ENCODE data around the gene CAV3.
"Not testable (repeated sequence)": the region's sequence is repeated elsewhere in the genome, so short reads cannot be mapped to it uniquely, and the experiment has no call there.

Gene CAV3

GRCh38 chr3:8733332-8734094 is at the start of gene CAV3:
CAV3 (plus strand) TSS chr3:8733802; CDS start chr3:8733877, 75 bp downstream.
- no peak for DNase-seq (ENCODE audit: low spot score)

DNA sequence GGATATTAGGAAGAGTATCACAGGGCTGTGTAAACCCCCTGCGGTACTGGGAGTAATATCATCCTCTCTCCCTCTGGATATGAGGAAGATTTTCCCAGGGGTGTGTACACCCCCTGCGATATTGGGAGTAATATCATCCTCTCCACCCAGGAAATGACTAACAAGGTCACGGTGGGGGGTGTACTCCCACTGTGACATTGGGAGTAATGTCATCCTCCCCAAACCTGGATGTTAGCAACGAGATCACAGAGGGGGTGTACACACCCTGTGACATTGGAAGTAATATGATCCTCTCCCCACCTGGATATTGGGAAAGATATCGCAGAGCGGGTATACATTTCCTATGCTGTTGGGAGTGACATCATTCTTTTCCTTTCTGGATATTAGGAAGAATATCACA is 48.6 kb upstream of the CAV3 start:
- not testable (repeated sequence) for DNase-seq (ENCODE audit: low spot score)

GRCh38 chr3:8691295-8691694 is 42.3 kb upstream of the CAV3 start:
- DNase-seq (ENCODE audit: low spot score), result not testable (repeated sequence)

DNA sequence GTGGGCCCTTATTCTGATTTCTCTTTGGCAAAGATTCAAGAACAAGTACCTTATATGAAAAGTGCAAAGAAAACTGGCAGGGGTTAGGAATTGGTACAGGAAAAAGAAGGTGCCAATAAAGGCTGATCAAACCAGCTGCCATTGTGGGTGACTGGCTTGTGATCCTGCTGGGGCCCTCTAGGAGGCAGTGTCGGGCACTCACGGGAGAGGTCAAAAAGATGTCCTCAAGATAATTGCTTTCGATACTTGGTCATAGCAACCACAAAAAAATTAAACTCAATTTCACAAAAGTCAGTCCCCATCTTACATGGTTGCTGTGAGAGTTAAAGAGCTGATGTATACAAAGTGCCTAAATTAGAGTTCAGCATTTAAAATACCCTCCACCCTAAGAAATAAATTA is 31.0 kb upstream of the CAV3 start:
- DNase-seq (ENCODE audit: low spot score), result no peak

DNA sequence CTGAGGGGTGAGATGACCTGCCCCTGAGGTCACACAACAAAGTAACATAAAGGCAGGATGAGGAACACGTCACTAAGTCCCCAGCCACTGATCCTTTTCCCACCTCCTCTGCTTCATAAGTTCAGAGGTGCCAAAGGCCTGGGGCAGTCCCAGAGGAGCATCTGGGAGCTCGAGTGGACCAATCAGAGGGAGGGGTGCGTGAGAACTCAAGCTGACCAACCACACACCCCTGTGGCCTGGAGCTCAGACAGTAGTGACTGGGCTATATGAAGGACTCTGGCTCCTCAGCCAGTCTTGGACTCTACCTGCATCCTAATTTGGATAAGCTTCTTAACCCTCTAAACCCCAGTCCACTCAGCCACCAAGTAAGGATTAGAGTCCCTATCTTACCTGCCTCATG is 28.0 kb upstream of the CAV3 start:
- no peak for DNase-seq (ENCODE audit: low spot score)

DNA sequence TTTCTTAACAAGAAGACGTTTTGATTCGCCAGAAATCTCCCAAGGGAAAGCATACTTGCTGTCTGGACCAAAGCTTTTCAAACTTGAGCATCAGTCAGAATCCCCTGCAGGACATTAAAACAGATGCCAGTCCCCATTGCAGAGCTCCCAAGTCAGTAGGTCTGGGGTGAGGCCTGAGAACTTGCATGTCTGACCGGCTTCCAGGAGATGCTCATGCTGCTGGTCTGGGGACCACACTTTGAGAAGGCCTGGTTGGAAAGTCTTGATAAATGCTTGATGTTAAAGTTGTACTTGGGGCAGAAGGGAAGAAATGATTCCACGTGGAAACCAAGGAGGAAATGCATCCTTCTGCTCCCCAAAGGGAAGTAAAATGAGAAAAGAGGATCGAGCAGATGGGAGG is 24.3 kb upstream of the CAV3 start:
- DNase-seq (ENCODE audit: low spot score), result no peak

GRCh38 chr3:8709801-8710507 is 23.6 kb upstream of the CAV3 start:
- DNase-seq (ENCODE audit: low spot score), result no peak

GRCh38 chr3:8712045-8712907 is 21.3 kb upstream of the CAV3 start:
- no peak for DNase-seq (ENCODE audit: low spot score)

- DNase-seq (ENCODE audit: low spot score), result no peak
Measured at GRCh38 chr3:8712908-8713255, 20.7 kb upstream of the CAV3 start.

DNA sequence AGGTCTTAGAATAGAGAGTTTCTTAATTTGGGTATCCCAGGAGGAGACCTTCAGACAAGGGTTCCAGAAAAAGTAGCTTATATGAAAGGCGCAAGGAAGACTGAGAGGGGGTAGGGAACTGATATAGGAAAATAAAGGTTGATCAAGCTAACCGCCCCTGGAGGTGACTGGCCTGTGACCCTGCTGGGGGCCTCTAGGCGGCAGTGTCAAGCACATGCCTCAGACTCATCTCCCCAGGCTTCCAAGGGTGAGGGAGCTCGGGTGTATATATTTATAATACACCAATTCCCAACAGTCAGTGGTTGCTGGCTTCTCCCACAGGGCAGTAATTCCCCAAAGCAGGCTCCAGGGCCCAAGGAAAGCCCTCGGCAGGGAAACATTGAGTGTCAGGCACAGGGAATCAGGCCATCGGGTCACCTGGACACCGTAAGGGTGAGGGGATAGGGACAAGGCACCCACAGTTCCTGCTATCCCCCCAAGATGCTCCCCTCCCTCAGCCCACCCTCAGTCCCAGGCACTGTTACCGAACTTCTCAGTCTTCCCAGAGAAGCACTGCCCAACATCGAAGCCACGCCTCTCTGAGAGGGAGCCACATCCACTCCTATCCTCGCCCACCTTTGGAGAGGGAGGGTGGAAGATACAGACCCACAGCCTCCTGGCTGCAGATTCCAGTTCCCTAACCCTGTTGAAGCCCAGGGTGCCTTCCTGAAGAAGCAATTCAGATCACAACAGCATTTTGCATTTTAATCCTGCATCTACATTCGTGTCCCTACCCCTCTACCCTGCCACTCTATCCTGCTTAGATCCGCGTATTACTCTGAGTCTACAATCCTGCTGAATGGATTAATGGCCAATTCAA is 19.5 kb upstream of the CAV3 start:
- DNase-seq (ENCODE audit: low spot score), result no peak

DNA sequence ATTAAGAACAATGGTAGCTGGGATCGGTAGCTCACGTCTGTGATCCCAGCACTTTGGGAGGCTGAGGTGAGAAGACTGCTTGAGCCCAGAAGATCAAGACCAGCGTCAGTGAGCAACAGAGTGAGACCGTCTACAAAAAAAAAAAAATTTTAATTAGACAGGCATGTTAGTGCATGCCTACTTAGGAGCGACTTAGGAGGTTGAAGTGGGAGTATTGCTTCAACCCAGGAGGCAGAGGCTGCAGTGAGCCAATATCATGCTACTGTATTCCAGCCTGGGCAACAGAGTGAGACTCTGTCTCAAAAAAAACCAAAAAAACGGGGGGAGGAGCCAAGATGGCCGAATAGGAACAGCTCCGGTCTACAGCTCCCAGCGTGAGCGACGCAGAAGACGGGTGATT is 17.8 kb upstream of the CAV3 start:
- not testable (repeated sequence) for DNase-seq (ENCODE audit: low spot score)

DNA sequence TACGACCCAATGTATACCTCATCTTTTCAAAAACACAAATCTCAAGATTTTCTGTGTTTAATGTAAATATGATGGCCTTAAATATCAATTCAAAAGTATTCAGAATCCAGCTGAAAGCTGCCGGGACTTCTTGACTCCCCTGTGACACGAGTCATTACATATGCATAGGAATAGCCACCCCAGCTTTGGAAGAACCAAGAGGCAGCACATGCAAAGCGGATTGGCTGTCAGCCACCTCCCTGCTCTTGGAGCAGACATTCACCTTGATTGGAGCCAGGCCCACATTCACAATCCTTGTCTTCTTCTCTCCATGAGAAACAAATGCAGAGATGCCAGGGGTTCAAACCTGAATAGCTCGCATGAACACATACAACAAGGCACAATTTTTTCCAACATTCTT is 10.8 kb upstream of the CAV3 start:
- no peak for DNase-seq (ENCODE audit: low spot score)

DNA sequence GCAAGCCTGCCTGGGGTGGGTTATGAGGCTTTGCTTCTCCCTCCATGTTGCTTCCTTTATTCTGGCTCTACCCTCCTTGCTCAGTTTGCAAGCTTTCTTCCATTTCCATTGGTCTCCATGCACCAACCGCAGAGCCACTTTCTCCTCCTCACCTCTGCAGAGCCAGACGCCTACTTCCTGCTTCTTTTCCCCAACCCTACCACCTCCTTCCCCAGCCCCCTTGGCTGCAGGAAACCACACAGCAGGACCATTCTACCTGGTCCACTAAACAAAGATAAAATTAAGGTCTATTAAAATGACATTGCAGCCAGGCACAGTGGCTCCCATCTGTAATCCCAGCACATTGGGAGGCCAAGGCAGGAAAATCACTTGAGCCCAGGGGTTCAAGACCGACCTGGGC is 10.0 kb upstream of the CAV3 start:
- DNase-seq (ENCODE audit: low spot score), result no peak

DNA sequence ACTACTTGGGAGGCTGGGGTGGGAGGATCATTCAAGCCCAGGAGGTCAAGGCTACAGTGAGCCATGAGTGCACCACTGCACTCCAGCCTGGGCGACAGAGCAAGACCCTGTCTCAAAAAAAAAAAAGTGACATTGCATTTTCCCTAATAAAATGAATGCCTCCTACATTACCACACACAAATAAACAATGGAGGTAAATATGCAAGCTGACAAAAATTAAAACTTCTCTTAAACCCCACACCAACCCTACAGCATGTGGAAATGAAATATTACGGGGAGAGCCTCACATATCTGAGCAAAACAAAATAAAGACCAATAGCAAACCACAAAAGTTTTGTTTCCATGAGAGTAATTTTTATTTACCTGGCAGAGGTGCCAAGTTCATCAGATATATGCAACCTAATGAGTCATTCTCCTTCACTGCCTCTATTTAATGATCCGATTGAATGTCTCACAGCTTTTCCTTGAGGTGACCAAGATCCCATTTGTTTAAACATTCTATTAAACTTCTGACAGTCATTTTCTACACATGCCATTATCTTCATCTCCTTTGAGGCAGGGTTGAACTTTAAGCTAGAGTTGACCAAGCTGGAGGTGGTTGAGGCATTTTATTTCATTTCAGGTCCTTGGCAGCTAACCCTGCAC is 9.4 kb upstream of the CAV3 start:
- no peak for DNase-seq (ENCODE audit: low spot score)

GRCh38 chr3:8727605-8728512 is 5.7 kb upstream of the CAV3 start:
- no peak for DNase-seq (ENCODE audit: low spot score)

DNA sequence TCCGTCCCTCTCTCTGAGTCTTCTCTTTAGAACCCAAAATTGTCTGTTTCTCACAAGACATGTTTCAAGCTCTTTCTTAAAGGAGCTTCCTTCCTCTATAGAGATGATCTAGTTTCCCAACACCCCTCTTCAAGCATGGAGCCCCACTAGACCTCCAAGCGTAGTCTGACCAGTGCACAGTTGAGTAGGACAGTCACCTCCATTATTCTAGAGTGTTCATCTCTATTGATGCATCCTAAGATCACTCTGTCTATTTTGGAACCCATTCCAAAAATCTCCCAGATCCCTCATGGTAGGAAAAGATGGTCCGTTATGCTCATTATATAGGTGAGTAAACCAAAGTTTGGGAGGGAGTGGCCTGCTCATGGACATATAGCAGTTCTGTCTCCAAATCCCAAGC is 4.1 kb upstream of the CAV3 start:
- DNase-seq (ENCODE audit: low spot score), result no peak

- DNase-seq (ENCODE audit: low spot score), result no peak
Measured at GRCh38 chr3:8730656-8731055, 2.9 kb upstream of the CAV3 start.

- DNase-seq (ENCODE audit: low spot score), result no peak
Measured at GRCh38 chr3:8732413-8732812, 1.2 kb upstream of the CAV3 start.

- no peak for DNase-seq (ENCODE audit: low spot score)
Measured at GRCh38 chr3:8734137-8734878, 706 bp downstream of the CAV3 start.

GRCh38 chr3:8734908-8735307 is 1.3 kb downstream of the CAV3 start:
- no peak for DNase-seq (ENCODE audit: low spot score)
